Transverse colon (tissue), 3 donors: ENCODE results near the gene NUTF2.

Source experiments
- EP300 ChIP-seq: sonication (generic); formaldehyde crosslinking; IDR thresholded peaks from one replicate; pipeline ENCODE4 v1.6.1; 2017; ENCODE audit warnings: antibody characterized with exemption, low read depth
- POLR2A ChIP-seq: fragments of 450-650 bp; IDR thresholded peaks from one replicate; pipeline ENCODE4 v1.6.1; 2016; ENCODE audit warnings: antibody characterized with exemption, mild to moderate bottlenecking, moderate library complexity
- TF ChIP-seq, protein P1 (sequence below), 5 experiments: fragments of 200-600 bp in 3 of 5; fragments of 450-650 bp in 2 of 5; sonication (generic) in 3 of 5; IDR thresholded peaks; 1 replicate in 2 of 5; 2 replicates in 3 of 5; pipeline ENCODE4 v1.5.1; 2016 to 2017; ENCODE audit warnings: antibody characterized with exemption in 5 of 5, inconsistent platforms in 3 of 5, mild to moderate bottlenecking in 2 of 5, moderate library complexity in 1 of 5

DNA sequence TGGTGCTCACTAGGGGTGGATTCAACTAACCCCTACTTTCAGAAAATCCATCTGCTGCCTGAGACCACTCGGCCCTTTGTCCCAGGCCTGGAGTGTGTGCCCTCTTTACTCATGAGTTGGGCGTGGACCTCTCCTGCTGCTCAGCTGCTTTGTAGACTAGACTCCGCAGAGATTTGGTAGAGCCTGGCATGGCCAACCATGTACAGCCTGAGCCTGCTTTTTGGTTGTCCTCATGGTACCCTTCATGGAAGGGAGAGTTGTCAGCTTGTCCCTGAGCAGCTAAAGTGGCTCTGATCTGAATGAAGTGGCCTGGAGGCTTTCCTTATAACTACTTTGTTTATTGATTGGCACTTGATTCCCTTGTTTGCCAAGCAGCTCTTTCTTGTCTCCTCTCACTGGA is 27.6 kb downstream of the NUTF2 start:
- TF ChIP-seq, protein P1, sequence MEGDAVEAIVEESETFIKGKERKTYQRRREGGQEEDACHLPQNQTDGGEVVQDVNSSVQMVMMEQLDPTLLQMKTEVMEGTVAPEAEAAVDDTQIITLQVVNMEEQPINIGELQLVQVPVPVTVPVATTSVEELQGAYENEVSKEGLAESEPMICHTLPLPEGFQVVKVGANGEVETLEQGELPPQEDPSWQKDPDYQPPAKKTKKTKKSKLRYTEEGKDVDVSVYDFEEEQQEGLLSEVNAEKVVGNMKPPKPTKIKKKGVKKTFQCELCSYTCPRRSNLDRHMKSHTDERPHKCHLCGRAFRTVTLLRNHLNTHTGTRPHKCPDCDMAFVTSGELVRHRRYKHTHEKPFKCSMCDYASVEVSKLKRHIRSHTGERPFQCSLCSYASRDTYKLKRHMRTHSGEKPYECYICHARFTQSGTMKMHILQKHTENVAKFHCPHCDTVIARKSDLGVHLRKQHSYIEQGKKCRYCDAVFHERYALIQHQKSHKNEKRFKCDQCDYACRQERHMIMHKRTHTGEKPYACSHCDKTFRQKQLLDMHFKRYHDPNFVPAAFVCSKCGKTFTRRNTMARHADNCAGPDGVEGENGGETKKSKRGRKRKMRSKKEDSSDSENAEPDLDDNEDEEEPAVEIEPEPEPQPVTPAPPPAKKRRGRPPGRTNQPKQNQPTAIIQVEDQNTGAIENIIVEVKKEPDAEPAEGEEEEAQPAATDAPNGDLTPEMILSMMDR (IDR thresholded peaks at IDR 0.05): no peak
- TF ChIP-seq EP300 (no peak), POLR2A (no peak)
